NCI-H2081 treated with DMSO at 0.1 percent for 48 hours (cell line): ENCODE measurements around the gene DAZ4.
"Not testable (repeated sequence)": the region's sequence is repeated elsewhere in the genome, so short reads cannot be mapped to it uniquely, and the experiment has no call there.

Experiments
- DNase-seq: peaks from one replicate; lab custom pipeline; 2025; lab: John Stamatoyannopoulos, UW

The DAZ4 gene

GRCh38 chrY:24833619-24834018, at the start of gene DAZ4:
Gene DAZ4 (plus strand): TSS chrY:24833919. CDS start chrY:24834127, 208 bp downstream.
- DNase-seq = not testable (repeated sequence)

- not testable (repeated sequence) for DNase-seq
These were observed 20.4 kb upstream of the DAZ4 start, which contains the start of gene DAZ3 for GRCh38 chrY:24813293-24813692. Gene DAZ3 (minus strand): TSS chrY:24813393. CDS start chrY:24813185, 208 bp downstream.

GRCh38 chrY:24821836-24822235, 11.9 kb upstream of the DAZ4 start:
- not testable (repeated sequence) for DNase-seq

GRCh38 chrY:24824184-24824879, 9.4 kb upstream of the DAZ4 start:
- not testable (repeated sequence) for DNase-seq

GRCh38 chrY:24825069-24825468, 8.7 kb upstream of the DAZ4 start:
- DNase-seq = not testable (repeated sequence)
